H1 (cell line): ENCODE data around the gene CYREN. TPM values are rescaled to one million over a fixed set of nuclear protein-coding genes. Genes with fewer than 3 reads are reported as not detected.

ENCODE experiments used
- CTCF ChIA-PET: fragments of 300-600 bp; sonication (Branson Sonifier 250); formaldehyde crosslinking; loops from one replicate; lab custom pipeline; 2021; ENCODE audit not compliant: partially characterized antibody; lab: Charles Lee
- POLR2A ChIA-PET: fragments of 300-600 bp; sonication (Branson Sonifier 250); formaldehyde crosslinking; loops from one replicate; lab custom pipeline; 2021; ENCODE audit warnings: inconsistent platforms; ENCODE audit not compliant: partially characterized antibody; lab: Charles Lee
- DNase-seq, 2 experiments: peaks; one replicate each; pipeline versions ENCODE4 v3.0.0 to v3.0.0-alpha.2; 2010 to 2022; ENCODE audit warnings: low spot score in 2 of 2, low read depth in 1 of 2, mixed read lengths in 1 of 2
- FAIRE-seq: peaks from 2 replicates; lab custom pipeline; 2011; peaks lifted over from hg19 to GRCh38; lab: Jason Lieb, UNC
- H2AFZ ChIP-seq: 2 replicates; pipeline ENCODE4 v1.8.1; 2012; ENCODE audit warnings: low read length, inconsistent platforms
- H2AK5ac ChIP-seq: 2 replicates; pipeline ENCODE4 v1.6.1; 2013; ENCODE audit warnings: low read depth, low read length
- H2BK120ac ChIP-seq: replicated peaks from 2 replicates; pipeline ENCODE3; 2013; ENCODE audit warnings: low read depth, low read length, inconsistent platforms
- H2BK12ac ChIP-seq: 2 replicates; pipeline ENCODE4 v1.6.1; 2013; ENCODE audit warnings: low read depth, low read length
- H2BK15ac ChIP-seq: 2 replicates; pipeline ENCODE4 v1.6.1; 2013; ENCODE audit warnings: low read length
- H2BK20ac ChIP-seq: 2 replicates; pipeline ENCODE4 v1.6.1; 2013; ENCODE audit warnings: low read length
- H2BK5ac ChIP-seq: 2 replicates; pipeline ENCODE4 v1.6.1; 2013; ENCODE audit warnings: low read depth, low read length
- H3K14ac ChIP-seq: 2 replicates; pipeline ENCODE4 v1.6.1; 2013; ENCODE audit warnings: inconsistent platforms; ENCODE audit not compliant: insufficient read length
- H3K18ac ChIP-seq: 2 replicates; pipeline ENCODE4 v1.6.1; 2013; ENCODE audit warnings: low read length; ENCODE audit errors: extremely low read depth
- H3K23ac ChIP-seq: 2 replicates; pipeline ENCODE4 v1.6.1; 2013; ENCODE audit warnings: inconsistent platforms; ENCODE audit not compliant: insufficient read length
- H3K23me2 ChIP-seq: 2 replicates; pipeline ENCODE4 v1.6.1; 2013; ENCODE audit warnings: low read depth, low read length
- H3K27ac ChIP-seq: 2 replicates; pipeline ENCODE4 v1.6.1; 2011; ENCODE audit warnings: low read depth, low read length, inconsistent platforms
- H3K27me3 ChIP-seq, 4 experiments: replicated peaks in 1 of 4; 1 replicate in 1 of 4; 2 replicates in 3 of 4; pipeline versions ENCODE4 v1.6.1 to v1.8.1; 2011 to 2013; ENCODE audit warnings: low read length in 3 of 4, mild to moderate bottlenecking in 3 of 4, inconsistent platforms in 2 of 4, mixed read lengths in 2 of 4, moderate library complexity in 1 of 4; ENCODE audit not compliant: control insufficient read depth in 3 of 4, insufficient read depth in 3 of 4; ENCODE audit errors: extremely low read depth in 1 of 4
- H3K36me3 ChIP-seq, 4 experiments: 2 replicates each; pipeline versions ENCODE4 v1.6.1 to v1.8.1; 2011 to 2013; ENCODE audit warnings: mild to moderate bottlenecking in 4 of 4, low read length in 3 of 4, moderate library complexity in 2 of 4, control low read depth in 1 of 4, inconsistent platforms in 1 of 4; ENCODE audit not compliant: insufficient read depth in 4 of 4, control insufficient read depth in 2 of 4
- H3K4ac ChIP-seq: replicated peaks from 2 replicates; pipeline ENCODE3; 2013; ENCODE audit warnings: low read length, low read depth, mixed read lengths, inconsistent platforms; ENCODE audit not compliant: insufficient read length
- H3K4me1 ChIP-seq, 4 experiments: replicated peaks in 1 of 4; 1 replicate in 1 of 4; 2 replicates in 3 of 4; pipeline versions ENCODE4 v1.6.1 to v1.8.1; 2011 to 2013; ENCODE audit warnings: low read length in 3 of 4, inconsistent platforms in 2 of 4, mixed read lengths in 1 of 4; ENCODE audit not compliant: insufficient read depth in 4 of 4, control insufficient read depth in 3 of 4
- H3K4me2 ChIP-seq, 2 experiments: 2 replicates each; pipeline versions ENCODE4 v1.6.1 to v1.8.1; 2011 to 2013; ENCODE audit warnings: low read depth in 2 of 2, low read length in 2 of 2, control low read depth in 1 of 2, inconsistent platforms in 1 of 2, mild to moderate bottlenecking in 1 of 2; ENCODE audit not compliant: insufficient read depth in 1 of 2
- H3K4me3 ChIP-seq, 4 experiments: fragments of 200-600, 300-600 bp in 1 of 4; sonication (generic), shearing (Covaris generic), sonication (Bioruptor Twin) in 1 of 4; 2 replicates each; pipeline versions ENCODE4 v1.5.1 to v1.8.1; 2011 to 2016; ENCODE audit warnings: low read length in 4 of 4, low read depth in 3 of 4, control low read depth in 2 of 4, inconsistent platforms in 2 of 4, mild to moderate bottlenecking in 2 of 4, mixed read lengths in 1 of 4, moderate library complexity in 1 of 4; ENCODE audit not compliant: insufficient read depth in 2 of 4; ENCODE audit errors: extremely low read depth in 1 of 4
- H3K56ac ChIP-seq: replicated peaks from 2 replicates; pipeline ENCODE3; 2013; ENCODE audit warnings: low read depth, mild to moderate bottlenecking, mixed read lengths, low read length, inconsistent platforms; ENCODE audit not compliant: insufficient read length
- H3K79me1 ChIP-seq: 2 replicates; pipeline ENCODE4 v1.6.1; 2013; ENCODE audit warnings: low read depth, low read length, control low read depth
- H3K79me2 ChIP-seq, 2 experiments: 2 replicates each; pipeline versions ENCODE4 v1.6.1 to v1.8.1; 2012 to 2013; ENCODE audit warnings: low read length in 2 of 2, mild to moderate bottlenecking in 2 of 2, inconsistent platforms in 1 of 2; ENCODE audit not compliant: insufficient read depth in 2 of 2, control insufficient read depth in 1 of 2
- H3K9ac ChIP-seq, 4 experiments: replicated peaks in 1 of 4; 1 replicate in 1 of 4; 2 replicates in 3 of 4; pipeline versions ENCODE4 v1.6.1 to v1.8.1; 2011 to 2013; ENCODE audit warnings: low read depth in 3 of 4, low read length in 3 of 4, control low read depth in 2 of 4, mild to moderate bottlenecking in 2 of 4, moderate library complexity in 2 of 4, inconsistent platforms in 1 of 4; ENCODE audit errors: extremely low read depth in 1 of 4
- H3K9me3 ChIP-seq, 2 experiments: 2 replicates each; pipeline versions ENCODE4 v1.6.1 to v1.8.1; 2012 to 2013; ENCODE audit warnings: mild to moderate bottlenecking in 2 of 2, moderate library complexity in 2 of 2, control low read depth in 1 of 2, inconsistent platforms in 1 of 2, low read depth in 1 of 2, low read length in 1 of 2, mixed read lengths in 1 of 2; ENCODE audit not compliant: insufficient read depth in 2 of 2
- H4K20me1 ChIP-seq, 2 experiments: replicated peaks in 1 of 2; 2 replicates each; pipeline versions ENCODE3 to v1.8.1; 2011 to 2013; ENCODE audit warnings: inconsistent platforms in 2 of 2, low read length in 2 of 2, mild to moderate bottlenecking in 1 of 2; ENCODE audit not compliant: insufficient read depth in 2 of 2, control insufficient read depth in 1 of 2
- H4K5ac ChIP-seq: 2 replicates; pipeline ENCODE4 v1.6.1; 2013; ENCODE audit warnings: low read length, low read depth, mixed read lengths, inconsistent platforms; ENCODE audit not compliant: insufficient read length
- H4K8ac ChIP-seq: 2 replicates; pipeline ENCODE4 v1.8.0; 2013; ENCODE audit warnings: mild to moderate bottlenecking, moderate library complexity, low read length, inconsistent platforms; ENCODE audit not compliant: insufficient read depth; ENCODE audit errors: extremely low read depth
- H4K91ac ChIP-seq: replicated peaks from 2 replicates; pipeline ENCODE3; 2013; ENCODE audit warnings: low read length, mixed read lengths, inconsistent platforms; ENCODE audit not compliant: insufficient read length
- CEBPB ChIP-seq: IDR thresholded peaks from 2 replicates; pipeline ENCODE4 v1.6.1; 2012; ENCODE audit warnings: low read depth, low read length
- WGBS, 2 experiments: shearing (Covaris generic) in 1 of 2; methylation state at CpG; one replicate each; pipeline versions ENCODE4 v1.1.6 to v1.1.7; 2013 to 2015; ENCODE audit warnings: low lambda C conversion rate in 2 of 2, mixed read lengths in 2 of 2, inconsistent platforms in 1 of 2, low coverage in 1 of 2, missing lambda C conversion rate in 1 of 2; ENCODE audit not compliant: insufficient replicate concordance in 2 of 2, insufficient coverage in 1 of 2, insufficient read length in 1 of 2; ENCODE audit errors: extremely low coverage in 1 of 2, missing lambda C conversion rate in 1 of 2; 5-methylcytosine and 5-hydroxymethylcytosine counted together
- polyA plus RNA-seq, 7 experiments: library from polyadenylated mRNA; depleted of rRNA in 3 of 7; stranded (reverse) in 5 of 7; unstranded in 2 of 7; fragments of >200 nt in 5 of 7; fragments of 200-250 nt in 2 of 7; gene quantifications; 1 replicate in 5 of 7; 2 replicates in 1 of 7; 4 replicates in 1 of 7; pipeline versions ENCODE4 v1.2.1 to v1.2.3, GENCODE V29; 2011 to 2013; ENCODE audit warnings: missing spikeins in 2 of 7, mixed read lengths in 2 of 7
- total RNA-seq: library from RNA; stranded (reverse); fragmentation: NEBNext Ultra II Directional; extraction: Animal tissue kit (Norgen Biotek cat#: 25700); gene quantifications from 2 replicates; pipeline ENCODE4 v1.2.1, GENCODE V29; 2021

Gene CYREN
- total and polyA plus RNA-seq, 2 of the 8 experiments (the other 6 are each of a cell fraction or from before 2014, with no cell fraction given), result 25.1 to 46.2 TPM

- FAIRE-seq, result no peak
- Histone ChIP-seq H3K4me1 (peaks cover 1 to 16% (median 3%) of the 10 kb centered on the region in 4 experiments; a peak in 4 of 7 replicates), H4K8ac (no peak overlapping the region; the same call in 1 of the 2 replicates)
These were observed 2.5 kb downstream of the CYREN start for GRCh38 chr7:135168001-135168400.

More at GRCh38 chr7:135168001-135168400, 2.5 kb downstream of the CYREN start:
- no peak overlapping the region for H3K18ac ChIP-seq
- H4K91ac ChIP-seq, result no peak overlapping the region
- TF ChIP-seq CEBPB, result no peak
- WGBS, 2 experiments, result 93% methylated on average over 5 of the region's 9 CpGs; no CpG with 5 or more reads in 1 of the 2 experiments
- no peaks in the 10 kb centered on the region; the same call in 1 of the 2 replicates for H3K23me2 ChIP-seq
- no peak overlapping the region for H4K5ac ChIP-seq
- CTCF ChIA-PET, result interaction anchor here (0.7 to 2.5 kb wide), 5 partner anchors 10 to 478 kb away, joined by 3 to 12 read pairs (median 6); partner anchors contain the start of gene AGBL3
- H3K27me3 ChIP-seq, result no peaks in the 10 kb centered on the region
- H3K27ac ChIP-seq, result no peak overlapping the region
- no peak overlapping the region for H2AK5ac ChIP-seq
- H3K56ac ChIP-seq, result no peak overlapping the region
- H3K79me2 ChIP-seq, result peaks cover 0 to 20% of the 10 kb centered on the region in 2 experiments; a peak in 2 of 4 replicates
- no peak overlapping the region for H2AFZ ChIP-seq
- no peak overlapping the region for H2BK120ac ChIP-seq
- no peak overlapping the region for H3K14ac ChIP-seq
- DNase-seq, result no peak
- H3K23ac ChIP-seq, result no peak overlapping the region
- no peak overlapping the region for H2BK12ac ChIP-seq
- no peak overlapping the region for H3K9ac ChIP-seq
- POLR2A ChIA-PET, result interaction anchor here (4.7 kb wide), 1 partner anchor 9 kb away, joined by 32 read pairs; no protein-coding TSS in a partner anchor
- no peak overlapping the region for H3K4me3 ChIP-seq
- H3K79me1 ChIP-seq, result no peaks in the 10 kb centered on the region; the same call in 1 of the 2 replicates
- H3K9me3 ChIP-seq, result no peaks in the 10 kb centered on the region; a peak in 1 of 4 replicates
- no peak overlapping the region for H2BK20ac ChIP-seq
- no peak overlapping the region for H2BK15ac ChIP-seq
- peaks cover 16 to 45% (median 38%) of the 10 kb centered on the region in 4 experiments for H3K36me3 ChIP-seq
- H2BK5ac ChIP-seq, result no peak overlapping the region
- H4K20me1 ChIP-seq, result peaks cover 0 to 4% of the 10 kb centered on the region in 2 experiments
- no peak overlapping the region; a peak in 1 of 4 replicates for H3K4me2 ChIP-seq
- H3K4ac ChIP-seq, result no peak overlapping the region
